Activated naive CD4-positive, alpha-beta T cell treated with anti-CD3 and anti-CD28 coated beads for 36 hours (primary cell): ENCODE measurements around the gene PNN. TPM values are rescaled to one million over a fixed set of nuclear protein-coding genes. Genes with fewer than 3 reads are reported as not detected.
A peak's percentile ranks its signal among the peaks of the same experiment; 100 is the strongest.
"Not testable (repeated sequence)": the region's sequence is repeated elsewhere in the genome, so short reads cannot be mapped to it uniquely, and the experiment has no call there.

ENCODE experiments used
- CTCF ChIA-PET: fragments of 350-600 bp; sonication (Branson Sonifier 250); formaldehyde crosslinking; loops from one replicate; lab custom pipeline; 2021; ENCODE audit warnings: antibody characterized with exemption; lab: Charles Lee
- DNase-seq: peaks from one replicate; pipeline ENCODE4 v3.0.0-alpha.2; 2020
- H3K27ac Mint-ChIP-seq: one replicate; pipeline ENCODE4 v1.8.0; 2021; ENCODE audit warnings: mild to moderate bottlenecking, mixed read lengths
- H3K27me3 Mint-ChIP-seq: one replicate; pipeline ENCODE4 v1.8.0; 2021; ENCODE audit warnings: low read depth, mixed read lengths
- H3K36me3 Mint-ChIP-seq: one replicate; pipeline ENCODE4 v1.8.0; 2021; ENCODE audit warnings: low read depth, mixed read lengths
- H3K4me1 Mint-ChIP-seq: one replicate; pipeline ENCODE4 v1.8.0; 2021; ENCODE audit warnings: low read depth, mixed read lengths
- H3K4me3 Mint-ChIP-seq: one replicate; pipeline ENCODE4 v1.8.0; 2021; ENCODE audit warnings: mild to moderate bottlenecking, moderate library complexity, mixed read lengths
- H3K9me3 Mint-ChIP-seq: one replicate; pipeline ENCODE4 v1.8.0; 2021; ENCODE audit warnings: mixed read lengths
- intact Hi-C: fragments of 100-400 bp; cut with micrococcal nuclease; formaldehyde crosslinking; loops from one replicate; pipeline ENCODE4 v1.15.1; 2023
- total RNA-seq, 2 experiments: library from RNA; stranded (reverse); gene quantifications; one replicate each; pipeline ENCODE4 v1.2.3, GENCODE V29; 2021

The PNN gene
- total RNA-seq, 2 experiments from 2014 or later: 99.6 to 100 TPM

- Mint-ChIP-seq H3K4me3 (no peak overlapping the region), H3K9me3 (no peaks in the 10 kb centered on the region), H3K27me3 (no peaks in the 10 kb centered on the region), H3K27ac (no peak overlapping the region), H3K4me1 (peaks cover 12% of the 10 kb centered on the region), H3K36me3 (no peaks in the 10 kb centered on the region)
- intact Hi-C loops: no loop called here
- CTCF ChIA-PET: no interaction called here
- no peak for DNase-seq
These were observed 42.3 kb downstream of the PNN start for GRCh38 chr14:39217214-39217879.

GRCh38 chr14:39218171-39218769, 43.2 kb downstream of the PNN start:
- CTCF ChIA-PET: no interaction called here
- Mint-ChIP-seq H3K4me1 (peaks cover 12% of the 10 kb centered on the region), H3K27ac (no peak overlapping the region), H3K4me3 (no peak overlapping the region), H3K36me3 (no peaks in the 10 kb centered on the region), H3K27me3 (no peaks in the 10 kb centered on the region), H3K9me3 (no peaks in the 10 kb centered on the region)
- DNase-seq: no peak
- intact Hi-C loops: no loop called here

GRCh38 chr14:39219075-39219499, 44.0 kb downstream of the PNN start:
- no peak for DNase-seq
- H3K4me3 Mint-ChIP-seq: no peak overlapping the region
- peaks cover 12% of the 10 kb centered on the region for H3K4me1 Mint-ChIP-seq
- CTCF ChIA-PET: no interaction called here
- intact Hi-C loops: no loop called here
- H3K36me3 Mint-ChIP-seq: no peaks in the 10 kb centered on the region
- H3K27me3 Mint-ChIP-seq: no peaks in the 10 kb centered on the region
- no peaks in the 10 kb centered on the region for H3K9me3 Mint-ChIP-seq
- H3K27ac Mint-ChIP-seq: no peak overlapping the region

- H3K27ac Mint-ChIP-seq, DNase-seq, H3K4me3 Mint-ChIP-seq, H3K36me3 Mint-ChIP-seq, intact Hi-C loops, CTCF ChIA-PET, H3K9me3 Mint-ChIP-seq, H3K27me3 Mint-ChIP-seq: not testable (repeated sequence)
- H3K4me1 Mint-ChIP-seq: peaks cover 12% of the 10 kb centered on the region
These were observed 45.4 kb downstream of the PNN start for GRCh38 chr14:39220473-39220872.

GRCh38 chr14:39228044-39228443, 53.0 kb downstream of the PNN start:
- Mint-ChIP-seq H3K27ac (peak overlapping the region; percentile 90), H3K9me3 (no peaks in the 10 kb centered on the region), H3K27me3 (no peaks in the 10 kb centered on the region), H3K4me3 (no peak overlapping the region), H3K36me3 (no peaks in the 10 kb centered on the region), H3K4me1 (peaks cover 33% of the 10 kb centered on the region)
- no peak for DNase-seq
- CTCF ChIA-PET: no interaction called here
- intact Hi-C loops: loop anchor here (2.0 kb wide), 1 partner anchor 113 kb away; the partner anchor contains the start of gene GEMIN2

GRCh38 chr14:39228509-39229221, 53.6 kb downstream of the PNN start:
- no peaks in the 10 kb centered on the region for H3K27me3 Mint-ChIP-seq
- no peaks in the 10 kb centered on the region for H3K9me3 Mint-ChIP-seq
- DNase-seq: no peak
- peaks cover 35% of the 10 kb centered on the region for H3K4me1 Mint-ChIP-seq
- H3K27ac Mint-ChIP-seq: peak overlapping the region; percentile 90
- peak overlapping the region; percentile 14 for H3K4me3 Mint-ChIP-seq
- CTCF ChIA-PET: interaction anchor here (1.3 to 1.6 kb wide), 2 partner anchors 127 to 198 kb away, joined by 4 read pairs; no protein-coding TSS in a partner anchor
- intact Hi-C loops: loop anchor here (1.0 to 2.0 kb wide), 9 partner anchors 41 to 220 kb away; partner anchors contain the start of genes FBXO33, GEMIN2, PNN and SEC23A
- no peaks in the 10 kb centered on the region for H3K36me3 Mint-ChIP-seq

GRCh38 chr14:39229222-39229543, 54.1 kb downstream of the PNN start:
- Mint-ChIP-seq H3K36me3 (no peaks in the 10 kb centered on the region), H3K4me3 (no peak overlapping the region), H3K27me3 (no peaks in the 10 kb centered on the region), H3K4me1 (peaks cover 38% of the 10 kb centered on the region), H3K9me3 (no peaks in the 10 kb centered on the region), H3K27ac (peak overlapping the region; percentile 90)
- intact Hi-C loops: loop anchor here (1.0 to 2.0 kb wide), 9 partner anchors 40 to 219 kb away; partner anchors contain the start of genes FBXO33, GEMIN2, PNN and SEC23A
- CTCF ChIA-PET: interaction anchor here (1.3 to 1.6 kb wide), 2 partner anchors 127 to 198 kb away, joined by 4 read pairs; no protein-coding TSS in a partner anchor
- peak; percentile 83 for DNase-seq

- Mint-ChIP-seq H3K36me3 (no peaks in the 10 kb centered on the region), H3K4me3 (no peak overlapping the region), H3K4me1 (peaks cover 38% of the 10 kb centered on the region), H3K27me3 (no peaks in the 10 kb centered on the region), H3K9me3 (no peaks in the 10 kb centered on the region), H3K27ac (peak overlapping the region; percentile 90)
- DNase-seq: no peak
- intact Hi-C loops: loop anchor here (1.0 to 2.0 kb wide), 9 partner anchors 40 to 219 kb away; partner anchors contain the start of genes FBXO33, GEMIN2, PNN and SEC23A
- CTCF ChIA-PET: interaction anchor here (1.3 to 1.6 kb wide), 2 partner anchors 128 to 197 kb away, joined by 4 read pairs; no protein-coding TSS in a partner anchor
These were observed 54.6 kb downstream of the PNN start for GRCh38 chr14:39229601-39230110.

GRCh38 chr14:39230416-39231035, 55.5 kb downstream of the PNN start:
- Mint-ChIP-seq H3K4me3 (no peak overlapping the region), H3K27ac (peak overlapping the region; percentile 70), H3K9me3 (no peaks in the 10 kb centered on the region), H3K36me3 (no peaks in the 10 kb centered on the region), H3K27me3 (no peaks in the 10 kb centered on the region), H3K4me1 (peaks cover 38% of the 10 kb centered on the region)
- DNase-seq: peak; percentile 28
- intact Hi-C loops: loop anchor here (1.0 kb wide), 3 partner anchors 138 to 239 kb away; no protein-coding TSS in a partner anchor
- CTCF ChIA-PET: interaction anchor here (0.6 to 2.9 kb wide), 15 partner anchors 16 to 560 kb away, joined by 3 to 33 read pairs (median 6); partner anchors contain the start of genes FBXO33 and SEC23A

- not testable (repeated sequence) for H3K36me3 Mint-ChIP-seq, H3K9me3 Mint-ChIP-seq, H3K27me3 Mint-ChIP-seq, H3K4me3 Mint-ChIP-seq, H3K27ac Mint-ChIP-seq
- DNase-seq: peak; percentile 71
- intact Hi-C loops: loop anchor here (1.0 kb wide), 3 partner anchors 136 to 237 kb away; no protein-coding TSS in a partner anchor
- H3K4me1 Mint-ChIP-seq: peaks cover 38% of the 10 kb centered on the region
- CTCF ChIA-PET: interaction anchor here (0.6 to 2.9 kb wide), 27 partner anchors 15 to 257 kb away, joined by 3 to 33 read pairs (median 5); partner anchors contain the start of genes FBXO33, GEMIN2 and SEC23A
These were observed 56.9 kb downstream of the PNN start for GRCh38 chr14:39231751-39232553.
